GM23338 (cell line): ENCODE data around the gene GZF1. TPM values are rescaled to one million over a fixed set of nuclear protein-coding genes. Genes with fewer than 3 reads are reported as not detected.

Experiments
- ATAC-seq: fragments of 200-7000 bp; cut with Tn5 transposase; 3 replicates; pipeline ENCODE4 v1.9.1; 2020
- DNase-seq: peaks from one replicate; pipeline ENCODE4 v3.0.0-alpha.2; 2015; ENCODE audit warnings: low spot score
- H2AFZ ChIP-seq: fragments of 200-600 bp; sonication (generic); 2 replicates; pipeline ENCODE4 v1.8.0; 2016; ENCODE audit warnings: antibody characterized with exemption, mild to moderate bottlenecking, moderate library complexity
- H3F3A ChIP-seq: fragments of 200-600 bp; sonication (generic); replicated peaks from 2 replicates; pipeline ENCODE4 v1.8.0; 2017; ENCODE audit warnings: antibody characterized with exemption, mixed run types, low read depth
- H3K27ac ChIP-seq: fragments of 200-600 bp; sonication (generic); 2 replicates; pipeline ENCODE4 v1.6.1; 2016; ENCODE audit warnings: low read depth
- H3K27me3 ChIP-seq: fragments of 200-600 bp; sonication (generic); 2 replicates; pipeline ENCODE4 v1.8.0; 2016; ENCODE audit warnings: mild to moderate bottlenecking, mixed run types, moderate library complexity; ENCODE audit not compliant: insufficient read depth
- H3K36me3 ChIP-seq: fragments of 200-600 bp; sonication (generic); 2 replicates; pipeline ENCODE4 v1.8.0; 2016; ENCODE audit warnings: mild to moderate bottlenecking; ENCODE audit not compliant: insufficient read depth
- H3K4me1 ChIP-seq: fragments of 200-600 bp; sonication (generic); 2 replicates; pipeline ENCODE4 v1.8.0; 2016; ENCODE audit warnings: mild to moderate bottlenecking, moderate library complexity; ENCODE audit not compliant: insufficient read depth
- H3K4me2 ChIP-seq: fragments of 200-600 bp; sonication (generic); 2 replicates; pipeline ENCODE4 v1.7.1; 2017; ENCODE audit warnings: mixed run types
- H3K4me3 ChIP-seq: fragments of 200-600 bp; sonication (generic); 2 replicates; pipeline ENCODE4 v1.6.1; 2016; ENCODE audit warnings: mixed run types
- H3K79me2 ChIP-seq: fragments of 200-600 bp; sonication (generic); replicated peaks from 2 replicates; pipeline ENCODE4 v1.8.0; 2017; ENCODE audit warnings: mild to moderate bottlenecking; ENCODE audit not compliant: insufficient read depth
- H3K9me2 ChIP-seq: fragments of 200-600 bp; sonication (generic); 2 replicates; pipeline ENCODE4 v1.8.0; 2017; ENCODE audit not compliant: insufficient read depth
- H4K20me1 ChIP-seq: fragments of 200-600 bp; sonication (generic); replicated peaks from 2 replicates; pipeline ENCODE4 v1.8.0; 2017; ENCODE audit warnings: mild to moderate bottlenecking; ENCODE audit not compliant: insufficient read depth
- H3K27ac Mint-ChIP-seq: 2 replicates; pipeline ENCODE4 v1.8.0; 2020; ENCODE audit warnings: inconsistent platforms, mild to moderate bottlenecking, moderate library complexity, mixed read lengths
- H3K27me3 Mint-ChIP-seq: 3 replicates; pipeline ENCODE4 v1.8.0; 2022; ENCODE audit warnings: low read depth, mild to moderate bottlenecking, moderate library complexity, mixed read lengths, inconsistent platforms; ENCODE audit not compliant: insufficient read depth, poor library complexity
- H3K36me3 Mint-ChIP-seq: 3 replicates; pipeline ENCODE4 v1.8.0; 2021; ENCODE audit warnings: low read depth, mild to moderate bottlenecking, inconsistent platforms, moderate library complexity, mixed read lengths
- H3K4me1 Mint-ChIP-seq: 3 replicates; pipeline ENCODE4 v1.8.0; 2020; ENCODE audit warnings: mild to moderate bottlenecking, inconsistent platforms, mixed read lengths
- H3K4me3 Mint-ChIP-seq: 3 replicates; pipeline ENCODE4 v1.8.0; 2021; ENCODE audit warnings: moderate library complexity, mild to moderate bottlenecking, inconsistent platforms, mixed read lengths
- H3K9me3 Mint-ChIP-seq: 3 replicates; pipeline ENCODE4 v1.8.0; 2020; ENCODE audit warnings: moderate library complexity, mild to moderate bottlenecking, inconsistent platforms, mixed read lengths
- EZH2 ChIP-seq: fragments of 200-600 bp; sonication (generic); IDR thresholded peaks from one replicate; pipeline ENCODE4 v1.8.0; 2017; ENCODE audit warnings: antibody characterized with exemption, mild to moderate bottlenecking, low read depth; ENCODE audit not compliant: unreplicated experiment
- EZH2phosphoT487 ChIP-seq: fragments of 200-600 bp; sonication (generic); IDR thresholded peaks from one replicate; pipeline ENCODE4 v1.8.1; 2018; ENCODE audit warnings: antibody characterized with exemption; ENCODE audit not compliant: unreplicated experiment
- JUNB ChIP-seq: IDR thresholded peaks from one replicate; pipeline ENCODE4 v1.6.1; 2016; ENCODE audit warnings: antibody characterized with exemption; ENCODE audit not compliant: unreplicated experiment
- POLR2AphosphoS5 ChIP-seq: IDR thresholded peaks from 2 replicates; pipeline ENCODE4 v1.6.1; 2016; ENCODE audit warnings: antibody characterized with exemption, low read depth
- ZNF114 ChIP-seq: fragments of 250-450 bp; sonication (Bioruptor Pico); IDR thresholded peaks from 2 replicates; pipeline ENCODE4 v1.5.0; 2020; ENCODE audit warnings: mild to moderate bottlenecking, moderate library complexity
- polyA plus RNA-seq: library from polyadenylated mRNA; unstranded; fragments of >200 nt; fragmentation: Nextera tagmentation; extraction: Ambion mirVana; gene quantifications from 2 replicates; pipeline ENCODE4 v1.2.1, GENCODE V29; 2016
- total RNA-seq: library from RNA; depleted of rRNA; stranded (reverse); fragments of >200 nt; shearing (Covaris generic); gene quantifications from 2 replicates; pipeline ENCODE4 v1.2.3, GENCODE V29; 2014
- TF ChIP-seq, protein P1 (sequence below): IDR thresholded peaks from one replicate; pipeline ENCODE4 v1.6.1; 2018; ENCODE audit warnings: antibody characterized with exemption; ENCODE audit not compliant: unreplicated experiment

GZF1 gene
- total and polyA plus RNA-seq, 2 experiments from 2014 or later = 4.2 to 15.7 TPM

DNA sequence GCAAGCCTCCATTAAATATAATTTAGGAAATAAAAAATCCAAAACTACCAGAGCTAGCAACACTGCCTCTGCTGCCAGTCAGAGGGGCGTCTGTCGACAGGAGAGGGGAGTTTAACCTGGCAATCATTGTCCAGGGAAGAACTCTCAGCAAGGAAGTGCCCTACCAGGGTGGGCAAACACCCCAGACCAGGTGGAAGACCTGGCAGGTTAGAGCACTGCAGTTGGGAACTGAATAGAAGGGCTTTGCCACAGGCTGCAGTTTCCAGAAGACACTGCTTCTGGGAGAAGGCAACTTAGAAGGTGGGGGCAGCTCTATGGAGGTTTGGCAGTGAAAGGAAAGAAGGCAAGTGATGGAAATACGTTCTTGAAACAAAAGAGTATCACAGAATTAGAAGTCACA, 47.8 kb downstream of the GZF1 start (continued):
- TF ChIP-seq, protein P1, sequence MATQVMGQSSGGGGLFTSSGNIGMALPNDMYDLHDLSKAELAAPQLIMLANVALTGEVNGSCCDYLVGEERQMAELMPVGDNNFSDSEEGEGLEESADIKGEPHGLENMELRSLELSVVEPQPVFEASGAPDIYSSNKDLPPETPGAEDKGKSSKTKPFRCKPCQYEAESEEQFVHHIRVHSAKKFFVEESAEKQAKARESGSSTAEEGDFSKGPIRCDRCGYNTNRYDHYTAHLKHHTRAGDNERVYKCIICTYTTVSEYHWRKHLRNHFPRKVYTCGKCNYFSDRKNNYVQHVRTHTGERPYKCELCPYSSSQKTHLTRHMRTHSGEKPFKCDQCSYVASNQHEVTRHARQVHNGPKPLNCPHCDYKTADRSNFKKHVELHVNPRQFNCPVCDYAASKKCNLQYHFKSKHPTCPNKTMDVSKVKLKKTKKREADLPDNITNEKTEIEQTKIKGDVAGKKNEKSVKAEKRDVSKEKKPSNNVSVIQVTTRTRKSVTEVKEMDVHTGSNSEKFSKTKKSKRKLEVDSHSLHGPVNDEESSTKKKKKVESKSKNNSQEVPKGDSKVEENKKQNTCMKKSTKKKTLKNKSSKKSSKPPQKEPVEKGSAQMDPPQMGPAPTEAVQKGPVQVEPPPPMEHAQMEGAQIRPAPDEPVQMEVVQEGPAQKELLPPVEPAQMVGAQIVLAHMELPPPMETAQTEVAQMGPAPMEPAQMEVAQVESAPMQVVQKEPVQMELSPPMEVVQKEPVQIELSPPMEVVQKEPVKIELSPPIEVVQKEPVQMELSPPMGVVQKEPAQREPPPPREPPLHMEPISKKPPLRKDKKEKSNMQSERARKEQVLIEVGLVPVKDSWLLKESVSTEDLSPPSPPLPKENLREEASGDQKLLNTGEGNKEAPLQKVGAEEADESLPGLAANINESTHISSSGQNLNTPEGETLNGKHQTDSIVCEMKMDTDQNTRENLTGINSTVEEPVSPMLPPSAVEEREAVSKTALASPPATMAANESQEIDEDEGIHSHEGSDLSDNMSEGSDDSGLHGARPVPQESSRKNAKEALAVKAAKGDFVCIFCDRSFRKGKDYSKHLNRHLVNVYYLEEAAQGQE = no peak

GRCh38 chr20:23410916-23411695, 49.1 kb downstream of the GZF1 start:
- Histone ChIP-seq H3K27me3 (no peaks in the 10 kb centered on the region), H3K9me2 (no peaks in the 10 kb centered on the region), H2AFZ (no peak overlapping the region), H3K4me1 (peaks cover 17% of the 10 kb centered on the region), H3K4me2 (no peak overlapping the region), H3K4me3 (no peak overlapping the region), H4K20me1 (peaks cover 42% of the 10 kb centered on the region), H3F3A (no peaks in the 10 kb centered on the region), H3K27ac (no peak overlapping the region), H3K36me3 (no peaks in the 10 kb centered on the region), H3K79me2 (peaks cover 100% of the 10 kb centered on the region)
- no peaks in the 10 kb centered on the region for H3K36me3 Mint-ChIP-seq
- H3K4me1 Mint-ChIP-seq = peaks cover 13% of the 10 kb centered on the region; the same call in 2 of the 3 replicates
- no peak for ATAC-seq
- no peaks in the 10 kb centered on the region for H3K9me3 Mint-ChIP-seq
- H3K4me3 Mint-ChIP-seq = no peak overlapping the region
- TF ChIP-seq, protein P1 = no peak
- no peak for TF ChIP-seq JUNB
- TF ChIP-seq ZNF114 (CRISPR knock-in tag) = no peak
- TF ChIP-seq EZH2phosphoT487 = no peak
- no peak for TF ChIP-seq POLR2AphosphoS5
- no peak for TF ChIP-seq EZH2
- DNase-seq = no peak
- H3K27ac Mint-ChIP-seq = peak overlapping the region; percentile 8; the same call in 1 of the 2 replicates
- no peaks in the 10 kb centered on the region for H3K27me3 Mint-ChIP-seq
